Neural cell (in vitro differentiated cells): ENCODE results near the gene WDSUB1. TPM values are rescaled to one million over a fixed set of nuclear protein-coding genes. Genes with fewer than 3 reads are reported as not detected.

Experiments used
- H2AFZ ChIP-seq: fragments of 200-600, 300-800 bp; sonication (generic), shearing (Covaris generic); 2 replicates; pipeline ENCODE4 v1.6.0; 2014; ENCODE audit warnings: low read depth, mild to moderate bottlenecking, antibody characterized with exemption, low read length, moderate library complexity
- H3F3A ChIP-seq: fragments of 200-600 bp; shearing (Covaris generic); 2 replicates; pipeline ENCODE4 v1.6.1; 2016; ENCODE audit warnings: mild to moderate bottlenecking, moderate library complexity, mixed read lengths, antibody characterized with exemption, low read length; ENCODE audit not compliant: insufficient read depth, poor library complexity, severe bottlenecking
- H3K27ac ChIP-seq: fragments of 200-600, 300-800 bp; sonication (generic), shearing (Covaris generic); 2 replicates; pipeline ENCODE4 v1.5.1; 2014; ENCODE audit warnings: mild to moderate bottlenecking, low read length, moderate library complexity
- H3K27me3 ChIP-seq: fragments of 300-800, 200-600 bp; sonication (generic), shearing (Covaris generic); 2 replicates; pipeline ENCODE4 v1.6.0; 2014; ENCODE audit warnings: mild to moderate bottlenecking, low read depth, low read length, moderate library complexity; ENCODE audit not compliant: insufficient read depth
- H3K36me3 ChIP-seq: fragments of 300-800, 200-600 bp; sonication (generic), shearing (Covaris generic); 2 replicates; pipeline ENCODE4 v1.5.1; 2014; ENCODE audit warnings: mild to moderate bottlenecking, antibody characterized with exemption, low read length, moderate library complexity; ENCODE audit not compliant: insufficient read depth
- H3K4me2 ChIP-seq: fragments of 300-800, 200-600 bp; sonication (generic), shearing (Covaris generic); 2 replicates; pipeline ENCODE4 v1.6.0; 2014; ENCODE audit warnings: mild to moderate bottlenecking, low read length
- H3K4me3 ChIP-seq: fragments of 300-800, 200-600 bp; sonication (generic), shearing (Covaris generic); 2 replicates; pipeline ENCODE4 v1.5.1; 2014; ENCODE audit warnings: mild to moderate bottlenecking, low read length, moderate library complexity
- H3K79me2 ChIP-seq: fragments of 200-600 bp; shearing (Covaris generic); replicated peaks from 2 replicates; pipeline ENCODE4 v1.6.0; 2014; ENCODE audit warnings: mild to moderate bottlenecking, low read length, moderate library complexity; ENCODE audit not compliant: insufficient read depth
- H3K9ac ChIP-seq: fragments of 300-800, 200-600 bp; sonication (generic), shearing (Covaris generic); 2 replicates; pipeline ENCODE4 v1.6.1; 2016; ENCODE audit warnings: mild to moderate bottlenecking, low read length, mixed read lengths
- H3K9me2 ChIP-seq: fragments of 200-600 bp; shearing (Covaris generic); 2 replicates; pipeline ENCODE4 v1.6.1; 2016; ENCODE audit warnings: mild to moderate bottlenecking, low read length, mixed read lengths; ENCODE audit not compliant: insufficient read depth
- H3K9me3 ChIP-seq: fragments of 200-600, 300-800 bp; sonication (generic), shearing (Covaris generic); 2 replicates; pipeline ENCODE4 v1.6.1; 2016; ENCODE audit warnings: mild to moderate bottlenecking, mixed run types, low read length, moderate library complexity, mixed read lengths
- H4K20me1 ChIP-seq: fragments of 200-600 bp; shearing (Covaris generic); 2 replicates; pipeline ENCODE4 v1.6.1; 2016; ENCODE audit warnings: mild to moderate bottlenecking, mixed run types; ENCODE audit not compliant: insufficient read depth
- CTCF ChIP-seq: fragments of 450-650 bp; IDR thresholded peaks from 2 replicates; pipeline ENCODE4 v1.5.1; 2014; ENCODE audit warnings: antibody characterized with exemption, mild to moderate bottlenecking, moderate library complexity; ENCODE audit not compliant: poor library complexity, severe bottlenecking
- EP300 ChIP-seq: fragments of 450-650 bp; conservative IDR thresholded peaks from 2 replicates; pipeline ENCODE4 v1.6.1; 2014; ENCODE audit warnings: antibody characterized with exemption, mild to moderate bottlenecking, moderate library complexity; ENCODE audit not compliant: poor library complexity, severe bottlenecking
- EZH2 ChIP-seq: fragments of 200-600, 300-800 bp; shearing (Covaris generic), sonication (generic); IDR thresholded peaks from 2 replicates; pipeline ENCODE4 v1.6.1; 2014; ENCODE audit warnings: antibody characterized with exemption, low read length, borderline replicate concordance, mild to moderate bottlenecking; ENCODE audit not compliant: insufficient read depth, poor library complexity, severe bottlenecking
- MXI1 ChIP-seq: fragments of 450-650 bp; conservative IDR thresholded peaks from 2 replicates; pipeline ENCODE4 v1.6.1; 2014; ENCODE audit warnings: antibody characterized with exemption, mild to moderate bottlenecking; ENCODE audit not compliant: poor library complexity, severe bottlenecking
- POLR2AphosphoS5 ChIP-seq: IDR thresholded peaks from 2 replicates; pipeline ENCODE4 v1.6.1; 2012
- RAD21 ChIP-seq: fragments of 450-650 bp; conservative IDR thresholded peaks from 2 replicates; pipeline ENCODE4 v1.6.1; 2014; ENCODE audit warnings: antibody characterized with exemption, mild to moderate bottlenecking, moderate library complexity
- REST ChIP-seq: IDR thresholded peaks from 2 replicates; pipeline ENCODE4 v1.6.1; 2012; ENCODE audit warnings: borderline replicate concordance
- SMC3 ChIP-seq: fragments of 450-650 bp; conservative IDR thresholded peaks from 2 replicates; pipeline ENCODE4 v1.6.1; 2014; ENCODE audit warnings: antibody characterized with exemption, mild to moderate bottlenecking, moderate library complexity; ENCODE audit not compliant: poor library complexity
- TAF1 ChIP-seq: IDR thresholded peaks from 2 replicates; pipeline ENCODE4 v1.6.1; 2012; ENCODE audit warnings: low read depth
- polyA plus RNA-seq: library from polyadenylated mRNA; depleted of rRNA; stranded (reverse); fragments of >200 nt; gene quantifications from 2 replicates; pipeline ENCODE4 v1.2.3, GENCODE V29; 2014

The WDSUB1 gene
- polyA plus RNA-seq, 1 donor from 2014 or later, result 11.1 TPM

DNA sequence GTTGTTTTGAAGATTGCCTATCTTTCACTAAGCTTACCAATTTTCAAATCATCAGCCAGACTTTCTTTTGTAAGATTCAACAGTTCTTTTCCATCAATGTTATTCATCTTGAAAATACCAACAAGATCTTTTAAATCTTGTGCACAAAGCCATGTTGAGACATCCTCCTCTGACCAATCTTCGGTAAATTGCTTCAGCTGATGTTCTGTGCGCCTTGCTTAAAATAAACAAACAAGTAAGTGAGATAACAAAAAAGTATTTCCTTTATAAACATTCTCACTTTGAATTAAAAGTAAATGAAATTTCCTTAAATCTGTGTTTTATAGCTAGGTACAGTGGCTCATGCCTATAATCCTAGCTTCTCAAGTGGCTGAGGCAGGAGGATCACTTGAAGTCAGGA is 30.3 kb downstream of the WDSUB1 start:
- no peak overlapping the region for H3K9ac ChIP-seq
- H2AFZ ChIP-seq, result no peak overlapping the region
- H3K4me3 ChIP-seq, result no peak overlapping the region
- no peak overlapping the region for H3K4me2 ChIP-seq
- H3K27ac ChIP-seq, result no peak overlapping the region
- no peaks in the 10 kb centered on the region for H3K36me3 ChIP-seq
- no peaks in the 10 kb centered on the region for H3K27me3 ChIP-seq
- no peaks in the 10 kb centered on the region for H3K9me2 ChIP-seq
- TF ChIP-seq MXI1, result no peak
- TF ChIP-seq EP300, result no peak
- TF ChIP-seq POLR2AphosphoS5, result no peak
- TF ChIP-seq EZH2, result no peak
- no peak for TF ChIP-seq SMC3
- no peak for TF ChIP-seq REST
- TF ChIP-seq RAD21, result no peak
- no peak for TF ChIP-seq TAF1
- no peak for TF ChIP-seq CTCF
- H3K79me2 ChIP-seq, result no peaks in the 10 kb centered on the region
- H3F3A ChIP-seq, result no peaks in the 10 kb centered on the region
- H4K20me1 ChIP-seq, result no peaks in the 10 kb centered on the region
- no peaks in the 10 kb centered on the region for H3K9me3 ChIP-seq

- TF ChIP-seq POLR2AphosphoS5 (no peak), REST (no peak), SMC3 (no peak), CTCF (no peak), TAF1 (no peak), MXI1 (no peak), EZH2 (no peak), EP300 (no peak), RAD21 (no peak)
- Histone ChIP-seq H3K9me2 (no peaks in the 10 kb centered on the region), H3K27me3 (no peaks in the 10 kb centered on the region), H3K9me3 (no peaks in the 10 kb centered on the region), H4K20me1 (no peaks in the 10 kb centered on the region), H3K4me2 (no peak overlapping the region), H3K36me3 (no peaks in the 10 kb centered on the region), H3F3A (no peaks in the 10 kb centered on the region), H3K9ac (no peak overlapping the region), H3K27ac (no peak overlapping the region), H2AFZ (no peak overlapping the region), H3K4me3 (no peak overlapping the region), H3K79me2 (no peaks in the 10 kb centered on the region)
Observed at GRCh38 chr2:159252905-159253304, 33.6 kb downstream of the WDSUB1 start.
